Ovary (tissue), 3 donors: ENCODE results near the gene SCD5.

Experiments
- CTCF ChIP-seq, 3 donors: fragments of 450-650 bp in 2 of 3; fragments of 200-600 bp in 1 of 3; IDR thresholded peaks; one replicate each; pipeline versions ENCODE4 v1.5.1 to v1.8.0; 2016 to 2022; ENCODE audit warnings: antibody characterized with exemption in 3 of 3, mild to moderate bottlenecking in 1 of 3
- EP300 ChIP-seq: sonication (generic); formaldehyde crosslinking; IDR thresholded peaks from one replicate; pipeline ENCODE4 v1.6.1; 2017; ENCODE audit warnings: antibody characterized with exemption
- POLR2A ChIP-seq: fragments of 450-650 bp; IDR thresholded peaks from one replicate; pipeline ENCODE4 v1.6.1; 2017; ENCODE audit warnings: antibody characterized with exemption, mild to moderate bottlenecking, moderate library complexity
- donor health status: DM: no; HTN: no; CAD: no.

GRCh38 chr4:82585690-82586435 is 212.7 kb downstream of the SCD5 start:
- TF ChIP-seq CTCF (IDR thresholded peaks at IDR 0.05), result no peak
- no peak for TF ChIP-seq EP300
- TF ChIP-seq POLR2A, result no peak
